HepG2 (cell line): ENCODE data around the gene MARCHF9. TPM values are rescaled to one million over a fixed set of nuclear protein-coding genes. Genes with fewer than 3 reads are reported as not detected.

Source experiments
- ATAC-seq: fragments of 200-7000 bp; cut with Tn5 transposase; 3 replicates; pipeline ENCODE4 v1.9.1; 2020; ENCODE audit warnings: mild to moderate bottlenecking, moderate library complexity
- BruUV-seq: library from RNA; stranded (reverse); fragments of 400-500 nt; replicated peaks from 2 replicates; lab custom pipeline; 2021; lab: Mats Ljungman, UMichigan
- CTCF ChIA-PET: fragments of 300-600 bp; formaldehyde crosslinking; extraction: SDS; loops from one replicate; lab custom pipeline; 2021; ENCODE audit warnings: low total read pairs, inconsistent platforms, low intra/inter-chr PET ratio; lab: Yijun Ruan, JAX
- POLR2A ChIA-PET: fragments of 350-600 bp; sonication (Branson Sonifier 250); formaldehyde crosslinking; loops from one replicate; lab custom pipeline; 2020; ENCODE audit warnings: antibody characterized with exemption, inconsistent platforms; lab: Yijun Ruan, JAX
- DNase-seq: peaks from one replicate; pipeline ENCODE4 v3.0.0-alpha.2; 2015; ENCODE audit warnings: low spot score
- FAIRE-seq: peaks from 3 replicates; lab custom pipeline; 2011; peaks lifted over from hg19 to GRCh38; lab: Jason Lieb, UNC
- H2AFZ ChIP-seq: one replicate; pipeline ENCODE4 v1.6.1; 2011; ENCODE audit warnings: low read length, inconsistent platforms
- H3K27ac ChIP-seq: fragments of 300-600 bp; 3 replicates; pipeline ENCODE4 v1.8.0; 2011; ENCODE audit warnings: mixed run types, mild to moderate bottlenecking, mixed read lengths, low read length, inconsistent platforms; ENCODE audit not compliant: insufficient read depth; ENCODE audit errors: extremely low read length
- H3K27me3 ChIP-seq, 2 experiments: fragments of 200-600 bp in 1 of 2; 2 replicates in 1 of 2; 3 replicates in 1 of 2; pipeline versions ENCODE4 v1.6.0 to v1.8.0; 2011; ENCODE audit warnings: low read length in 2 of 2, mild to moderate bottlenecking in 2 of 2, moderate library complexity in 2 of 2, inconsistent platforms in 1 of 2; ENCODE audit not compliant: insufficient read depth in 2 of 2, control insufficient read depth in 1 of 2
- H3K36me3 ChIP-seq, 2 experiments: fragments of 200-600 bp in 1 of 2; replicated peaks in 1 of 2; 2 replicates in 1 of 2; 3 replicates in 1 of 2; pipeline versions ENCODE4 v1.5.1 to v1.8.0; 2011; ENCODE audit warnings: low read length in 2 of 2, inconsistent platforms in 1 of 2; ENCODE audit not compliant: insufficient read depth in 2 of 2, control insufficient read depth in 1 of 2
- H3K4me1 ChIP-seq: 2 replicates; pipeline ENCODE4 v1.5.1; 2012; ENCODE audit warnings: low read length, inconsistent platforms; ENCODE audit not compliant: insufficient read depth
- H3K4me2 ChIP-seq: 2 replicates; pipeline ENCODE4 v1.6.0; 2011; ENCODE audit warnings: low read depth, low read length, inconsistent platforms
- H3K4me3 ChIP-seq, 3 experiments: fragments of 200-600 bp in 1 of 3; sonication (generic), shearing (Covaris generic) in 1 of 3; replicated peaks in 1 of 3; 2 replicates each; pipeline ENCODE4 v1.5.1; 2011 to 2016; ENCODE audit warnings: low read length in 3 of 3, inconsistent platforms in 2 of 3, low read depth in 2 of 3, mild to moderate bottlenecking in 2 of 3, control low read depth in 1 of 3, mixed read lengths in 1 of 3; ENCODE audit not compliant: insufficient read depth in 1 of 3
- H3K79me2 ChIP-seq: one replicate; pipeline ENCODE4 v1.6.1; 2011; ENCODE audit warnings: low read length, inconsistent platforms; ENCODE audit not compliant: insufficient read depth
- H3K9ac ChIP-seq: 2 replicates; pipeline ENCODE4 v1.6.0; 2011; ENCODE audit warnings: mild to moderate bottlenecking, low read depth, low read length, inconsistent platforms; ENCODE audit not compliant: insufficient read depth
- H3K9me3 ChIP-seq: 2 replicates; pipeline ENCODE4 v1.5.1; 2012; ENCODE audit warnings: mild to moderate bottlenecking, low read length
- H4K20me1 ChIP-seq: 2 replicates; pipeline ENCODE4 v1.6.0; 2011; ENCODE audit warnings: inconsistent platforms, mild to moderate bottlenecking, low read length, moderate library complexity; ENCODE audit not compliant: insufficient read depth
- BRD4 ChIP-seq: sonication (generic); formaldehyde crosslinking; IDR thresholded peaks from 2 replicates; pipeline ENCODE4 v1.4.0; 2020; ENCODE audit warnings: missing genetic modification reagents
- CREB1 ChIP-seq, 2 experiments: fragments of 450-650 bp in 1 of 2; IDR thresholded peaks; 2 replicates each; pipeline ENCODE4 v1.6.1; 2016 to 2017; ENCODE audit warnings: control low read depth in 1 of 2, mild to moderate bottlenecking in 1 of 2, missing compliant biosample characterization in 1 of 2, missing genetic modification characterization in 1 of 2
- GLI4 ChIP-seq: sonication (generic); formaldehyde crosslinking; IDR thresholded peaks from 2 replicates; pipeline ENCODE4 v1.5.1; 2020; ENCODE audit warnings: missing genetic modification reagents, mild to moderate bottlenecking, moderate library complexity, borderline replicate concordance
- GTF3A ChIP-seq: sonication (generic); formaldehyde crosslinking; conservative IDR thresholded peaks from 2 replicates; pipeline ENCODE4 v1.4.0; 2020; ENCODE audit warnings: mild to moderate bottlenecking, missing genetic modification reagents
- HHEX ChIP-seq: IDR thresholded peaks from 2 replicates; pipeline ENCODE4 v1.6.1; 2016; ENCODE audit warnings: control low read depth
- KLF16 ChIP-seq, 2 experiments: sonication (generic) in 1 of 2; formaldehyde crosslinking in 1 of 2; IDR thresholded peaks; 2 replicates each; pipeline versions ENCODE4 v1.6.1 to v1.8.0; 2016 to 2023; ENCODE audit warnings: missing genetic modification reagents in 2 of 2, missing compliant biosample characterization in 1 of 2
- MED13 ChIP-seq: sonication (generic); formaldehyde crosslinking; IDR thresholded peaks from 2 replicates; pipeline ENCODE4 v1.5.0; 2020; ENCODE audit warnings: missing genetic modification reagents
- PHF20 ChIP-seq: sonication (generic); formaldehyde crosslinking; IDR thresholded peaks from 2 replicates; pipeline ENCODE4 v1.5.0; 2020; ENCODE audit warnings: mild to moderate bottlenecking, missing genetic modification reagents
- PHF5A ChIP-seq: IDR thresholded peaks from one replicate; pipeline ENCODE4 v1.6.1; 2018; ENCODE audit warnings: low read depth, missing genetic modification reagents; ENCODE audit not compliant: unreplicated experiment
- POLR2A ChIP-seq, 2 experiments: IDR thresholded peaks; 2 replicates each; pipeline ENCODE4 v1.6.1; 2011; ENCODE audit warnings: low read depth in 2 of 2, low read length in 2 of 2, mild to moderate bottlenecking in 1 of 2, moderate library complexity in 1 of 2; ENCODE audit not compliant: insufficient read depth in 1 of 2
- POLR2AphosphoS5 ChIP-seq: IDR thresholded peaks from 2 replicates; pipeline ENCODE4 v1.6.1; 2012; ENCODE audit warnings: low read depth, low read length
- RFXANK ChIP-seq: IDR thresholded peaks from 2 replicates; pipeline ENCODE4 v1.6.1; 2016
- SALL2 ChIP-seq: sonication (generic); formaldehyde crosslinking; IDR thresholded peaks from 2 replicates; pipeline ENCODE4 v1.8.1; 2023; ENCODE audit warnings: mild to moderate bottlenecking, missing genetic modification reagents, inconsistent platforms
- SRY ChIP-seq: sonication (generic); formaldehyde crosslinking; IDR thresholded peaks from 2 replicates; pipeline ENCODE4 v1.8.0; 2022; ENCODE audit warnings: mild to moderate bottlenecking, missing genetic modification reagents
- SSRP1 ChIP-seq: IDR thresholded peaks from 2 replicates; pipeline ENCODE4 v1.6.1; 2016; ENCODE audit warnings: control low read depth
- ZNF431 ChIP-seq: sonication (generic); formaldehyde crosslinking; IDR thresholded peaks from 2 replicates; pipeline ENCODE4 v1.9.0; 2022; ENCODE audit warnings: missing genetic modification reagents, low read depth, mild to moderate bottlenecking, borderline replicate concordance
- ZNF782 ChIP-seq: sonication (generic); formaldehyde crosslinking; IDR thresholded peaks from 2 replicates; pipeline ENCODE4 v1.4.0; 2020; ENCODE audit warnings: missing genetic modification reagents, mild to moderate bottlenecking, borderline replicate concordance
- ZNF788 ChIP-seq: sonication (generic); formaldehyde crosslinking; IDR thresholded peaks from 2 replicates; pipeline ENCODE4 v1.5.0; 2020; ENCODE audit warnings: mild to moderate bottlenecking, missing genetic modification reagents, borderline replicate concordance
- ZNF841 ChIP-seq: sonication (generic); formaldehyde crosslinking; IDR thresholded peaks from 2 replicates; pipeline ENCODE4 v1.8.1; 2023; ENCODE audit warnings: missing genetic modification reagents, borderline replicate concordance
- WGBS: methylation state at CpG from one replicate; pipeline ENCODE4 v1.1.6; 2017; ENCODE audit warnings: low lambda C conversion rate; 5-methylcytosine and 5-hydroxymethylcytosine counted together
- in situ Hi-C: cut with HindIII; loops from 2 replicates; pipeline ENCODE4 v1.10.0; 2017; ENCODE audit warnings: low pct_unique_long_range_greater_than_20kb; ENCODE audit not compliant: extremely low pct_ligation_motif_present
- intact Hi-C: fragments of 100-400 bp; cut with micrococcal nuclease; formaldehyde crosslinking; loops from one replicate; pipeline ENCODE4 v1.10.0; 2022; ENCODE audit not compliant: unreplicated experiment
- polyA plus RNA-seq, 8 experiments: library from polyadenylated mRNA; depleted of rRNA in 3 of 8; stranded (reverse) in 7 of 8; unstranded in 1 of 8; fragments of >200 nt; fragmentation: Illumina TruSeq in 4 of 8; extraction: Trizol in 4 of 8; gene quantifications; 2 replicates each; pipeline versions ENCODE4 v1.2.1 to v1.2.3, GENCODE V29; 2011 to 2016; ENCODE audit warnings: low read depth in 4 of 8, missing spikeins in 1 of 8, mixed read lengths in 1 of 8; ENCODE audit not compliant: insufficient read depth in 1 of 8
- total RNA-seq, 5 experiments: library from RNA; depleted of rRNA; stranded (reverse); fragments of >200 nt; fragmentation: Illumina TruSeq; extraction: Trizol; gene quantifications; 2 replicates each; pipeline ENCODE4 v1.2.3, GENCODE V29; 2016; ENCODE audit warnings: low read depth in 1 of 5

The MARCHF9 gene
- total and polyA plus RNA-seq, 2 of the 13 experiments (the other 11 are each of a cell fraction or from before 2014, with no cell fraction given): 5.7 to 9.6 TPM

DNA sequence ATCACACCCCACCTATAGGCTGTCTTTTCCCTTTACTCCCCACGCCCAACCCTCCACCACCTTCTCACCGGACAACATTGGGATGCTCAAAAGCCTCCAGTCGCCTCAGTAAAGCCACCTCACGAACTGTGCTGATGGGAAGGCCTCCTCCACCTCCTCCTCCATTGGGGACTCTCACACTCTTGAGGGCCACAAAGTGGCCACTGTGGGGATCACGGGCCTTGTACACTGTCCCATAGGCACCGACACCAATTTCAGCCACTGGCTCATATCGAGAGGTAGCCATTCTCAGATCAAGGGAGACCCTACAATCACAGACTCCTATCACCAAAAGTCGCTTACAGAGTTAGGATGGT, 3.5 kb upstream of the MARCHF9 start:
- Histone ChIP-seq H3K4me3 (peak overlapping the region; percentile 72 to 87 (median 78)), H4K20me1 (0 out of 2 replicates have a peak, but pooled peaks cover 5% of the 10 kb centered on the region), H3K4me1 (peaks cover 40% of the 10 kb centered on the region), H3K27ac (peak overlapping the region; percentile 87), H3K9ac (peak overlapping the region; percentile 96), H3K27me3 (no peaks in the 10 kb centered on the region; a peak in 1 of 5 replicates), H3K9me3 (no peaks in the 10 kb centered on the region), H2AFZ (no peak overlapping the region), H3K36me3 (peaks cover 10 to 33% of the 10 kb centered on the region in 2 experiments), H3K79me2 (peaks cover 23% of the 10 kb centered on the region), H3K4me2 (peak overlapping the region; percentile 98)
- ChIA-PET CTCF (no interaction called here), POLR2A (interaction anchor here (1.1 kb wide), 1 partner anchor 16 kb away, joined by 3 read pairs; no protein-coding TSS in a partner anchor)
- peak; percentile 3 for ATAC-seq
- no peak for DNase-seq
- BruUV-seq: no TSS peak
- TF ChIP-seq PHF20 (CRISPR knock-in tag) (no peak), PHF5A (CRISPR knock-in tag) (no peak), POLR2A (IDR thresholded peaks at IDR 0.05; ENCODE audit: insufficient read depth in 1 of 2, low read depth in 2 of 2, low read length in 2 of 2) (0 out of 4 replicates have a peak, but pooled peaks of 1 of the 2 experiments have one; percentile 6), SSRP1 (CRISPR knock-in tag) (0 out of 2 replicates have a peak, but pooled peaks have one; percentile 35), GTF3A (no peak), BRD4 (0 out of 2 replicates have a peak, but pooled peaks have one; percentile 36)
- no peak for FAIRE-seq
- intact Hi-C loops: no loop called here
- in situ Hi-C loops: no loop called here
- WGBS: 3% methylated on average over 8 of the region's 8 CpGs

DNA sequence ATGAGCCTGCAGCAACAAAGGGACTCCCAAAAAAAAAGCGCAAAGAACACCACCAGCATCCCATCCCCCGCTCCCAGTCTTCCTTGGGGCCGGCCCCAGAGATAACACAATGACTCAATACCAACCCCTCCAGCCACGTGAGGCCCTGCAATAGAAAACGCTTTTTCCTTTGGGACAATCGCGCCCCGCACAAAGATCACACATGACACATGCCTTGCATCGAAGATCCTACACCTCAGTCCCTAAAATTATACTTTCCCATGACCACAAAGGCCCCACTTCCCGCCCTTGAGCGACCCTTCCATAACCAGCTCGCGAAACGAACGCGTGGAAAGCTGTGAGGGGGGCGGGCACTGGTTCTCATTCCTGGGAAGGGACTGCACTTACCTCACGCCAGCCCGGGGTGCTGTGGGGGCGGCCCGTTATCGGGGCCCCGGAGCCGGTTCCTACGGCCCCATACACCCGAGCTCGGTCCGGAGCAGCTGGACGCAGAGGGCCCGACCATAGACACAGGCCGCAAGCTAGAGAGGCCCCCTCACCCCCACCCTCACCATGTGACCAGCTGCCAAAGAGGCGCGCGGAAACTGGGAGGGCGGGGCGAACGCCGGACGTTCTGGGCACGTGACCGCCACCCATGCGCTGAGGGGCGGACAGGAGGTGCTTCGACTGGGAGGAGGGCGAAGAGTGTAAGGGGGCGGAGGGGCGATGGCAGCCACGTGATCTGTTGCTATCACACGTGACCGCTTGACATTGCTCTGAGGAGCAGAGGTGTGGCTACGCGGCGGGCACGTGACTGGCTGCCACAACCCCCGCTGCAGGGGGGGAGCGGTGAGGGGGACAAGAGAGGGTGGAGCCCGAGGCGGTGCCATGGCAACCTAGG, 2.9 kb upstream of the MARCHF9 start, which contains the start of gene CDK4:
TSS of gene CDK4 (minus strand) at position 523 of the 880 bp plus-strand sequence. CDS start 593 bp downstream, outside the sequence.
- peak; percentile 77 for ATAC-seq
- CTCF ChIA-PET: no interaction called here
- FAIRE-seq: peak; percentile 98
- intact Hi-C loops: loop anchor here (1.0 kb wide), 1 partner anchor 8 kb away; no protein-coding TSS in a partner anchor
- Histone ChIP-seq H3K9ac (peak within 1 kb of the TSS; percentile 96), H3K79me2 (peaks cover 24% of the 10 kb centered on the region), H4K20me1 (0 out of 2 replicates have a peak, but pooled peaks cover 5% of the 10 kb centered on the region), H3K4me1 (peaks cover 43% of the 10 kb centered on the region), H3K27ac (peak within 1 kb of the TSS; percentile 87), H3K9me3 (no peaks in the 10 kb centered on the region), H3K36me3 (peaks cover 10 to 27% of the 10 kb centered on the region in 2 experiments), H3K4me2 (peak within 1 kb of the TSS; percentile 98), H3K4me3 (peak within 1 kb of the TSS; percentile 72 to 87 (median 78)), H2AFZ (no peak within 1 kb of the TSS), H3K27me3 (no peaks in the 10 kb centered on the region; a peak in 1 of 5 replicates)
- 0% methylated on average over 21 of the region's 58 CpGs for WGBS
- POLR2A ChIA-PET: interaction anchor here (0.6 to 1.1 kb wide), 8 partner anchors 9 to 95 kb away, joined by 3 to 4 read pairs (median 3); partner anchors contain the start of genes CTDSP2, EEF1AKMT3, METTL1 and OS9
- TSS peak; percentile 81 for BruUV-seq
- in situ Hi-C loops: no loop called here
- DNase-seq: peak; percentile 99
- peak; percentile 95; the same call in 1 of the 2 replicates for TF ChIP-seq RFXANK (CRISPR knock-in tag)
- peak; percentile 30; the same call in 1 of the 2 replicates for TF ChIP-seq ZNF431 (CRISPR knock-in tag)
- TF ChIP-seq POLR2AphosphoS5: peak; percentile 69
- no peak for TF ChIP-seq HHEX (CRISPR knock-in tag)
- peak; percentile 87; the same call in 1 of the 2 replicates for TF ChIP-seq ZNF782
- peak; percentile 87 for TF ChIP-seq CREB1 (IDR thresholded peaks at IDR 0.05)
- peak; percentile 75 for TF ChIP-seq CREB1 (CRISPR knock-in tag; IDR thresholded peaks at IDR 0.05)
- peak; percentile 98 for TF ChIP-seq ZNF788 (CRISPR knock-in tag)
- peak; percentile 65; the same call in 1 of the 2 replicates for TF ChIP-seq MED13 (CRISPR knock-in tag)
- no peak for TF ChIP-seq GLI4 (CRISPR knock-in tag)
- TF ChIP-seq SALL2 (CRISPR knock-in tag): peak; percentile 98
- TF ChIP-seq ZNF841: no peak
- TF ChIP-seq KLF16 (CRISPR knock-in tag; IDR thresholded peaks at IDR 0.05): peak; percentile 48 to 94; a peak in 2 of 4 replicates
- 0 out of 2 replicates have a peak, but pooled peaks have one; percentile 18 for TF ChIP-seq SRY (CRISPR knock-in tag)
